Measurements from ENCODE around the gene LXN.

- TF ChIP-seq POLR2AphosphoS5 (IDR thresholded peaks at IDR 0.05; ENCODE audit: low read depth, low read length) (no peak), PAX5 (IDR thresholded peaks at IDR 0.05; ENCODE audit: insufficient read depth, low read length, severe bottlenecking) (no peak), POU2F2 (IDR thresholded peaks at IDR 0.05; ENCODE audit: low read depth, low read length) (no peak)
These were observed 38.2 kb upstream of the LXN start for GRCh38 chr3:158710601-158711000.
